Mesenchymal stem cell (in vitro differentiated cells and primary cell): Measurements from ENCODE around the gene KLHDC10.
"Not testable (repeated sequence)": the region's sequence is repeated elsewhere in the genome, so short reads cannot be mapped to it uniquely, and the experiment has no call there.

Experiments used
- DNase-seq: peaks from one replicate; pipeline ENCODE4 v3.0.0-alpha.2; 2013
- H2AFZ ChIP-seq: one replicate; pipeline ENCODE4 v1.6.1; 2013; ENCODE audit warnings: low read depth, mild to moderate bottlenecking, control low read depth, inconsistent platforms, low read length, moderate library complexity
- H2AK5ac ChIP-seq: 2 replicates; pipeline ENCODE4 v1.6.1; 2013; ENCODE audit warnings: low read length, moderate library complexity, mild to moderate bottlenecking, inconsistent platforms; ENCODE audit not compliant: severe bottlenecking
- H2BK120ac ChIP-seq: one replicate; pipeline ENCODE4 v1.6.1; 2013; ENCODE audit warnings: low read depth, mild to moderate bottlenecking, inconsistent platforms, low read length, moderate library complexity
- H2BK12ac ChIP-seq, 2 experiments: one replicate each; pipeline ENCODE4 v1.6.1; 2013; ENCODE audit warnings: inconsistent platforms in 2 of 2, low read length in 2 of 2, mild to moderate bottlenecking in 2 of 2, moderate library complexity in 2 of 2, control low read depth in 1 of 2
- H2BK15ac ChIP-seq: one replicate; pipeline ENCODE4 v1.6.1; 2013; ENCODE audit warnings: mild to moderate bottlenecking, low read depth, inconsistent platforms; ENCODE audit not compliant: poor library complexity, severe bottlenecking
- H2BK5ac ChIP-seq: 2 replicates; pipeline ENCODE4 v1.6.1; 2013; ENCODE audit warnings: low read depth, mild to moderate bottlenecking, low read length, control low read depth, inconsistent platforms; ENCODE audit not compliant: poor library complexity, severe bottlenecking
- H3K14ac ChIP-seq, 2 experiments: one replicate each; pipeline ENCODE4 v1.6.1; 2013; ENCODE audit warnings: inconsistent platforms in 2 of 2, low read length in 2 of 2, control low read depth in 1 of 2, mild to moderate bottlenecking in 1 of 2, moderate library complexity in 1 of 2
- H3K18ac ChIP-seq, 2 experiments: one replicate each; pipeline ENCODE4 v1.6.1; 2013; ENCODE audit warnings: inconsistent platforms in 2 of 2, low read length in 2 of 2, control low read depth in 1 of 2, low read depth in 1 of 2, mild to moderate bottlenecking in 1 of 2
- H3K23ac ChIP-seq, 2 experiments: one replicate each; pipeline ENCODE4 v1.6.1; 2013; ENCODE audit warnings: inconsistent platforms in 2 of 2, low read length in 2 of 2, mild to moderate bottlenecking in 2 of 2, moderate library complexity in 2 of 2, control low read depth in 1 of 2
- H3K27ac ChIP-seq: 2 replicates; pipeline ENCODE4 v1.5.1; 2013; ENCODE audit warnings: mild to moderate bottlenecking, moderate library complexity, low read length, control low read depth, inconsistent platforms; ENCODE audit not compliant: poor library complexity, severe bottlenecking
- H3K27me3 ChIP-seq, 2 experiments: 2 replicates each; pipeline versions ENCODE4 v1.6.1 to v1.7.0; 2013; ENCODE audit warnings: low read length in 2 of 2, mild to moderate bottlenecking in 2 of 2, moderate library complexity in 2 of 2, control low read depth in 1 of 2, inconsistent platforms in 1 of 2; ENCODE audit not compliant: control insufficient read depth in 1 of 2, insufficient read depth in 1 of 2
- H3K36me3 ChIP-seq, 2 experiments: 2 replicates each; pipeline versions ENCODE4 v1.6.1 to v1.7.0; 2013; ENCODE audit warnings: low read length in 2 of 2, control low read depth in 1 of 2, inconsistent platforms in 1 of 2, low read depth in 1 of 2, mild to moderate bottlenecking in 1 of 2; ENCODE audit not compliant: insufficient read depth in 2 of 2, control insufficient read depth in 1 of 2
- H3K4ac ChIP-seq, 2 experiments: one replicate each; pipeline ENCODE4 v1.6.1; 2013; ENCODE audit warnings: inconsistent platforms in 2 of 2, low read length in 2 of 2, mild to moderate bottlenecking in 2 of 2, moderate library complexity in 2 of 2, control low read depth in 1 of 2, low read depth in 1 of 2
- H3K4me1 ChIP-seq: 2 replicates; pipeline ENCODE4 v1.6.1; 2013; ENCODE audit warnings: low read depth, low read length, control low read depth; ENCODE audit not compliant: control insufficient read depth, insufficient read depth
- H3K4me2 ChIP-seq: 2 replicates; pipeline ENCODE4 v1.6.1; 2013; ENCODE audit warnings: low read length, mild to moderate bottlenecking, inconsistent platforms; ENCODE audit not compliant: poor library complexity, severe bottlenecking
- H3K4me3 ChIP-seq, 2 experiments: 2 replicates each; pipeline versions ENCODE4 v1.5.1 to v1.7.0; 2013; ENCODE audit warnings: low read length in 2 of 2, mild to moderate bottlenecking in 2 of 2, control low read depth in 1 of 2, low read depth in 1 of 2; ENCODE audit not compliant: insufficient read depth in 1 of 2
- H3K79me1 ChIP-seq: replicated peaks from 2 replicates; pipeline ENCODE4 v1.6.1; 2013; ENCODE audit warnings: mild to moderate bottlenecking, control low read depth, low read length, inconsistent platforms; ENCODE audit not compliant: poor library complexity, severe bottlenecking
- H3K9ac ChIP-seq: 2 replicates; pipeline ENCODE4 v1.7.0; 2013; ENCODE audit warnings: mild to moderate bottlenecking, low read length, moderate library complexity
- H3K9me3 ChIP-seq: 2 replicates; pipeline ENCODE4 v1.7.0; 2013; ENCODE audit warnings: mild to moderate bottlenecking, low read length; ENCODE audit not compliant: control insufficient read depth
- H4K8ac ChIP-seq: one replicate; pipeline ENCODE4 v1.6.1; 2013; ENCODE audit warnings: inconsistent platforms, mild to moderate bottlenecking, low read length, moderate library complexity
- H4K91ac ChIP-seq: one replicate; pipeline ENCODE4 v1.6.1; 2013; ENCODE audit warnings: mild to moderate bottlenecking, low read length, inconsistent platforms
- WGBS: methylation state at CpG from one replicate; pipeline ENCODE4 v1.1.7; 2013; ENCODE audit warnings: mixed read lengths; 5-methylcytosine and 5-hydroxymethylcytosine counted together

The KLHDC10 gene

DNA sequence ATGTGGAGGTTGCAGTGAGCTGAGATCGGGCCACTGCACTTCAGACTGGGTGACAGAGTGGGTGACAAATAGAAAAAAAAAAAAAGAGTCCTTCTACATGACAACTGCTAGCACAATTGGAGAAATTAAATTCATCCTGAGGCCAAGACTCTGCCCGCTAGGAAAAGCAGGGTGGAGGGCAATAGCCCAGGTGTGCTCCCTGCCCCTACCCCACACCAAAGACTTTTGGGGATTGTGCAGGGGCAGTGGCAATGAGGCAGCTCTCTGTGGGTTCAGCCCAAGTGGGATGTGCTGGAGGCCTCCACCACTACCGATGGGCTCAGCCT, 73.6 kb downstream of the KLHDC10 start:
- H3K18ac ChIP-seq, result no peak overlapping the region
- H3K9me3 ChIP-seq, result no peaks in the 10 kb centered on the region
- H3K9ac ChIP-seq, result no peak overlapping the region
- H2BK15ac ChIP-seq, result no peak overlapping the region
- no peak overlapping the region for H2AFZ ChIP-seq
- H4K91ac ChIP-seq, result no peak overlapping the region
- H3K4me3 ChIP-seq, result no peak overlapping the region
- peaks cover 40% of the 10 kb centered on the region for H3K4me1 ChIP-seq
- peaks cover 12 to 16% of the 10 kb centered on the region in 2 experiments for H3K36me3 ChIP-seq
- H3K4me2 ChIP-seq, result no peak overlapping the region
- H4K8ac ChIP-seq, result no peak overlapping the region
- no peak overlapping the region for H3K27ac ChIP-seq
- peaks cover 4% of the 10 kb centered on the region for H3K79me1 ChIP-seq
- DNase-seq, result no peak
- peak overlapping the region in 1 of 2 experiments; percentile 27 for H3K4ac ChIP-seq
- no peak overlapping the region for H3K14ac ChIP-seq
- H3K27me3 ChIP-seq, result no peaks in the 10 kb centered on the region
- no peak overlapping the region for H3K23ac ChIP-seq
- WGBS, result 96% methylated on average over 2 of the region's 3 CpGs
- peak overlapping the region in 1 of 2 experiments; percentile 21 for H2BK12ac ChIP-seq
- H2BK120ac ChIP-seq, result no peak overlapping the region
- no peak overlapping the region for H2BK5ac ChIP-seq
- H2AK5ac ChIP-seq, result peak overlapping the region; percentile 51

DNA sequence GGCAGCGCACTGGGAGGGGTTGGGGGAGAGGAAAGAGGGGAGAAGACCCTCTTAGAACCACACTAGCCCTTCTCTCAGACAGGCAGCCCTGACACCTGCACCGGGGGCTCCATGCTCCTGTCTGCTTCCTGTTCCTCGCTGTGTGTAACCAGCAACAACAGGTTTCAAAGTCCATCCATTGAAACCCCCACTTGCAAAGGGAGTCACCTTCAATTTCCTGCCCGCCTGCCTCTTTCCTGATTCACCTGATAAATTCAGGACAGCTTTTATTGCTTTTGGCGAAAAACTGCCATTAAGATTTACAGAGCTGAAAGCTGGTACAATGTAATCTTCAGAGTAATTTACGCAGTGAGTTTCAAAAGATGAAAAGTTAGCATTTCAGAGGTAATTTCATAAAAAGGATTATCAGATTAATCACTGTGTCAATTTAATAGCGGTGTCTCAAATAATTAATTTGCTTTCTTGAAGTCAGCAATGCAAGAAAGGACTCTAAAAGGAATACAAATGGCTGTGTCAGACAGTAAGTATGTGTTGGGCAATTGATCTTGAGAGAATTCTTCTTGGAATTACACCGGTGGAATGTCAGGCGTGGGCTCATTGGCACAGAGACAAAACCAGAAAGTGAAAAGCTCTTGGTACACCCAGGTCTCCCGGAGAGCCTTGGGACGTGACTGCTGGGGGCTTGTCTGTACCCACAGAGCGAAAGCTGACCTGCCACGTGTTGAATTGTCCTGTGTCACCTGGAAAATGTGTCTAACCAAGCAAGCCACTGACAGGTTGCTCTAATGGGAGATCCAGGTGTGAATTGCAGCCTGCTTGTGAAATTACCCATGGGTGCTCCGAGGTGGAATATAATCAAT, 74.2 kb downstream of the KLHDC10 start:
- no peak overlapping the region for H2BK15ac ChIP-seq
- H3K18ac ChIP-seq, result no peak overlapping the region
- H4K8ac ChIP-seq, result no peak overlapping the region
- H3K27me3 ChIP-seq, result no peaks in the 10 kb centered on the region
- no peak overlapping the region for H3K4me2 ChIP-seq
- H3K79me1 ChIP-seq, result peaks cover 4% of the 10 kb centered on the region
- peak overlapping the region in 1 of 2 experiments; percentile 21 for H2BK12ac ChIP-seq
- peak overlapping the region in 1 of 2 experiments; percentile 27 for H3K4ac ChIP-seq
- no peak overlapping the region for H3K23ac ChIP-seq
- 87% methylated on average over 14 of the region's 14 CpGs for WGBS
- H4K91ac ChIP-seq, result no peak overlapping the region
- H3K14ac ChIP-seq, result no peak overlapping the region
- no peaks in the 10 kb centered on the region for H3K9me3 ChIP-seq
- H3K4me3 ChIP-seq, result no peak overlapping the region
- H3K4me1 ChIP-seq, result peaks cover 40% of the 10 kb centered on the region
- no peak overlapping the region for H3K9ac ChIP-seq
- no peak overlapping the region for H2AFZ ChIP-seq
- H2BK5ac ChIP-seq, result no peak overlapping the region
- peaks cover 6 to 16% of the 10 kb centered on the region in 2 experiments for H3K36me3 ChIP-seq
- peak overlapping the region; percentile 51 for H2AK5ac ChIP-seq
- H2BK120ac ChIP-seq, result no peak overlapping the region
- DNase-seq, result peak; percentile 10
- peak overlapping the region; percentile 24 for H3K27ac ChIP-seq

DNA sequence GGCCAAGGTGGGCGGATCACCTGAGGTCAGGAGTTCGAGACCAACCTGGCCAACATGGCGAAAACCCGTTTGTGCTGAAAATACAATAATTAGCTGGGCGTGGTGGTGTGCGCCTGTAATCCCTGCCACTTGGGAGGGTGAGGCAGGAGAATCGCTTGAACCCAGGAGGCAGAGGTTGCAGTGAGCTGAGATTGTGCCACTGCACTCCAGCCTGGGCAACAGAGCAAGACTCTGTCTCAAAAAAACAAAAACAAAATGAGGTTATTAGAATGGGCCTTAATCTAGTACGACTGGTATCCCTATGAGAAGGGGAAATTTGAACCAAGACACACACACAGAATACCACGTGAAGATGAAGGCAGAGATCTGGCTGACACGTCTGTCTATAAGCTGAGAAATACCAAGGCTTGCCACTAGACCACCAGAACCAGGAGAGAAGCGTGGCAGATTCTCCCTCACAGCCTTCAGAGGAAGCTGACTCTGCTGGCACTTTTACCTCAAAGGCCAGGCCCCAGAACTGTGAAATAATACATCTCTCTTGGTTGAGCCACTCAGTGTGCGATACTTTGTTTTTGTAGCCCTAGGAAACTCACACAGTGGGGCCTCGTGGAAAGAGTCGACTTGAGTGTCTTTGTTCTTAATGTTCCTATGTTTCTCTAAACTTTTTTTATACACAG, 75.2 kb downstream of the KLHDC10 start:
- H2BK12ac ChIP-seq, result no peak overlapping the region
- no peak overlapping the region for H4K91ac ChIP-seq
- no peak overlapping the region for H3K14ac ChIP-seq
- no peak overlapping the region for H3K4ac ChIP-seq
- H2AK5ac ChIP-seq, result peak overlapping the region; percentile 50
- H2BK15ac ChIP-seq, result no peak overlapping the region
- no peak overlapping the region for H3K4me3 ChIP-seq
- no peak overlapping the region for H2BK120ac ChIP-seq
- H4K8ac ChIP-seq, result no peak overlapping the region
- peak overlapping the region; percentile 22 for H3K27ac ChIP-seq
- DNase-seq, result no peak
- no peaks in the 10 kb centered on the region for H3K9me3 ChIP-seq
- H3K9ac ChIP-seq, result no peak overlapping the region
- 98% methylated on average over 14 of the region's 14 CpGs for WGBS
- H3K4me2 ChIP-seq, result no peak overlapping the region
- no peaks in the 10 kb centered on the region for H3K27me3 ChIP-seq
- no peak overlapping the region for H2AFZ ChIP-seq
- H2BK5ac ChIP-seq, result no peak overlapping the region
- H3K36me3 ChIP-seq, result peaks cover 0 to 8% of the 10 kb centered on the region in 2 experiments
- no peak overlapping the region for H3K23ac ChIP-seq
- H3K79me1 ChIP-seq, result peaks cover 3% of the 10 kb centered on the region
- no peak overlapping the region for H3K18ac ChIP-seq
- peaks cover 37% of the 10 kb centered on the region for H3K4me1 ChIP-seq

DNA sequence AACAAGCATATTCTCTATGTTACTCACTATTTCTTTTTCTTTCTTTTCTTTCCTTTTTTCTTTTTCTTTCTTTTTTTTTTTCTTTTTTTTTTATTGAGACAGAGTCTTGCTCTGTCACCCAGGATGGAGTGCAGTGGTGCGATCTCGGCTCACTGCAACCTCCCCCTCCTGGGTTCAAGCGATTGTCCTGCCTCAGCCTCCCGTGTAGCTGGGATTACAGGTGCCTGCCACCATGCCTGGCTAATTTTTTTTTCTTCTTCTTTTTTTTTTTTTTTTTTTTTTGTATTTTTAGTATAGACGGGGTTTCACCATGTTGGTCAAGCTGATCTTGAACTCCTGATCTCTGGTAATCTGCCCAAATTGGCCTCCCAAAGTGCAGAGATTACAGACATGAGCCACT, 75.8 kb downstream of the KLHDC10 start:
- not testable (repeated sequence) for DNase-seq, H2AFZ ChIP-seq, H3K4me3 ChIP-seq, H3K27me3 ChIP-seq, H3K27ac ChIP-seq, H3K9ac ChIP-seq, H2BK5ac ChIP-seq, H2BK120ac ChIP-seq, H3K36me3 ChIP-seq, H2AK5ac ChIP-seq, H3K4ac ChIP-seq, H3K18ac ChIP-seq, H4K8ac ChIP-seq, H2BK12ac ChIP-seq, H3K4me2 ChIP-seq, H3K79me1 ChIP-seq, H3K9me3 ChIP-seq, H2BK15ac ChIP-seq, H3K23ac ChIP-seq, H3K14ac ChIP-seq, H4K91ac ChIP-seq
- peaks cover 32% of the 10 kb centered on the region for H3K4me1 ChIP-seq
- WGBS, result 90% methylated on average over 4 of the region's 5 CpGs
